SK-N-DZ (cell line): ENCODE measurements around the gene ALG1L2.
"Not testable (repeated sequence)": the region's sequence is repeated elsewhere in the genome, so short reads cannot be mapped to it uniquely, and the experiment has no call there.

Source experiments
- DNase-seq: peaks from one replicate; pipeline ENCODE4 v3.0.0-alpha.2; 2015; ENCODE audit warnings: low spot score

Gene ALG1L2

GRCh38 chr3:130093741-130094391 is 12.2 kb downstream of the ALG1L2 start:
- DNase-seq: peak; percentile 43

DNA sequence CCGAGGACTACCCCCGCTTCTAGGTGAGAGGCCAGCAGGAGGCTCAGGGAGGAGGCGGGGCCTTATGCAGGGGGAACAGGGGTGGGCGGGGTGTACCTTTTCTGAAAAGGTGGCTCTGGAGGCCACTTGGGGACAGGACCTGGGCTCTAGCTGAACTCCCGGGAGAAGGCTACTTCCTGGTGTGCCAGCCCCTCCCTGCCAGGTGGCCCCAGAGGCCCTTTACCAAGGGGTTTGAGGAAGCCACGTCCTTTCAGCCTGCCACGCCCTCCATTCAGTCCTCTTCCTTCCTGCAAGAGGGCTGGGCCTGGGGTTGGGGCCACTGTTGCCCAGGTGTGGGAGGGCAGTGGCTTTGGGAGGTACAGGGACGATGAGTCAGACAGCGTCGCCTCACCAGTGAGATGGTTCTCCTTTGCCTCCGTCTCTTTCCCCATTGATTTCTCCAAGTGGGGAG is 12.9 kb downstream of the ALG1L2 start:
- not testable (repeated sequence) for DNase-seq

- DNase-seq: not testable (repeated sequence)
Observed at GRCh38 chr3:130095858-130096257, 14.2 kb downstream of the ALG1L2 start.

GRCh38 chr3:130097096-130097495 is 15.5 kb downstream of the ALG1L2 start:
- not testable (repeated sequence) for DNase-seq

GRCh38 chr3:130097690-130098638 is 16.3 kb downstream of the ALG1L2 start:
- not testable (repeated sequence) for DNase-seq

- not testable (repeated sequence) for DNase-seq
Observed at GRCh38 chr3:130098639-130099385, 17.2 kb downstream of the ALG1L2 start.

DNA sequence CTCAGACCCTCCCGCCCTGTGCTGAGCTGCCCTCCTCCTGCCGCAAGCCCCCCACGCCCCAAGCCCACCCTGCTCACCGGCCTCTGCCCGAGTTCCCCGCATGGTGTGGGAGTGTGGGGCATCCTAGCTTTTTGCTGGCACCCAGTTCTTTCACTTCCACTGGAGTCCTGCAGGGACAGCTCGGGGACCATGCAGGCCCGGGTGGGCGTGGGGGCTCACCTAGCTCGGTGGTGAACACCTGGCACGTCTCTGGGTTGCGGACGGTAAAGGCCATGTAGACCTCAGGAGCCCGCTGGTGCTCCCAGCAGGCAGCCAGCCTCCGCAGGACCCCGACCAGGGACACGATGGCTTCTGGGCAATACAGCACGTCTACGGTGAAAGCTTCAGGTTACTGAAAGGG is 20.9 kb downstream of the ALG1L2 start:
- DNase-seq: not testable (repeated sequence)

DNA sequence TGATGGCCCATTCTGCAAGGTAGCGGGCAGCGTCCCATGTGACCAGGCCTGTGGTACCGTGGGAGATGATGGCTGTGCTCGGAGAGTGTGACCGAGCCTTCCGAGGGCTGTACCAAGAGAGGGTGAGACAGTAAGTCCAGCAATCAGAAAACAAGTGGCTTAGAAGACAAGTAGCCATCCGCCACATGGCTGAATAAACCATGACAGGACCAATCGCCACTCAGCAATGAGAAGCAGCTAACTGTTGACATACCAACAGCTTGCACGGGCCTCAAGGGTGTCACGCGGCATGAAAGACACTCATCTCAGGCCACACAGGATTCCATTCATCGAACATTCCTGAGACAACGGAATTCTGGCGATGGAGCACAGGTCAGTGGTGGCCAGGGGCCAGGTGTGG is 22.6 kb downstream of the ALG1L2 start:
- DNase-seq: not testable (repeated sequence)

- DNase-seq: not testable (repeated sequence)
Observed at GRCh38 chr3:130107333-130107995, 25.8 kb downstream of the ALG1L2 start.

DNA sequence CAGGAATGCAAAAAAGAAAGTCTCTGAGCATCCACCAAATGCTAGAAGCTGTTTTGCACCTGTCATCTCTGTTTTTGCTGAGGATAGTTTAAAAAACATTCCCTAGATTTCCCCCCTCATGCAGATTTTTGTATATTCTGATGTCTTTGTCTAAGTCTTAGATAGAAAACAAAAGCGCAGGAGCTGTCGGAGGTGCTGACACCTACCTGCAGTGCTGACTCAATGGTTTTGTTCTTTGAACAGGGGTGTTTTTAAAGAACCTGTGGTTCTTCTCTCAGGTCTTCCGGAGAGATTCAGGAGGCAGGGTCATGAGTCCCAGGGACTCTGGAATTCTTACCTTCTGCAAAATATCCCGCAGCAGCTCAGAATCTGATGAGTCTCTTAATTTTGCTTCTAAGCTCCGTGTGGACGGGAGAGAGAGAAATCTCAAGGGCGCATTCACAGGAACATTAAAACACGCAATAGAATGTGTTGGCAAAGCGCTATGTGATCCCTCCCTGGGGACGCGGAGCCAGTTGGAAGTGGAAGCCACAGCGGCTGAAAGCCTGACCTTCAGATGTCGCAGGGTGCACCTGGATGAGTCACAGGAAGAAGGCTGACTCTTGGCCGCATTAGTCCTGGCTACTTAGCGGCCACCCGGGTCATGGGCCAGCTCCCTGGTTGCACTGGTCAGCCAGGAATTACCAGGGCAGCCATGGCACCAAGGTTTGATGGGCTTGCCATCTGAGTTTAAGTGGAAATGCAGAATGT is 27.4 kb downstream of the ALG1L2 start:
- not testable (repeated sequence) for DNase-seq

- DNase-seq: peak; percentile 51
Observed at GRCh38 chr3:130110386-130111169, 28.9 kb downstream of the ALG1L2 start.

- peak; percentile 96 for DNase-seq
Observed at GRCh38 chr3:130111185-130111864, 29.7 kb downstream of the ALG1L2 start.

DNA sequence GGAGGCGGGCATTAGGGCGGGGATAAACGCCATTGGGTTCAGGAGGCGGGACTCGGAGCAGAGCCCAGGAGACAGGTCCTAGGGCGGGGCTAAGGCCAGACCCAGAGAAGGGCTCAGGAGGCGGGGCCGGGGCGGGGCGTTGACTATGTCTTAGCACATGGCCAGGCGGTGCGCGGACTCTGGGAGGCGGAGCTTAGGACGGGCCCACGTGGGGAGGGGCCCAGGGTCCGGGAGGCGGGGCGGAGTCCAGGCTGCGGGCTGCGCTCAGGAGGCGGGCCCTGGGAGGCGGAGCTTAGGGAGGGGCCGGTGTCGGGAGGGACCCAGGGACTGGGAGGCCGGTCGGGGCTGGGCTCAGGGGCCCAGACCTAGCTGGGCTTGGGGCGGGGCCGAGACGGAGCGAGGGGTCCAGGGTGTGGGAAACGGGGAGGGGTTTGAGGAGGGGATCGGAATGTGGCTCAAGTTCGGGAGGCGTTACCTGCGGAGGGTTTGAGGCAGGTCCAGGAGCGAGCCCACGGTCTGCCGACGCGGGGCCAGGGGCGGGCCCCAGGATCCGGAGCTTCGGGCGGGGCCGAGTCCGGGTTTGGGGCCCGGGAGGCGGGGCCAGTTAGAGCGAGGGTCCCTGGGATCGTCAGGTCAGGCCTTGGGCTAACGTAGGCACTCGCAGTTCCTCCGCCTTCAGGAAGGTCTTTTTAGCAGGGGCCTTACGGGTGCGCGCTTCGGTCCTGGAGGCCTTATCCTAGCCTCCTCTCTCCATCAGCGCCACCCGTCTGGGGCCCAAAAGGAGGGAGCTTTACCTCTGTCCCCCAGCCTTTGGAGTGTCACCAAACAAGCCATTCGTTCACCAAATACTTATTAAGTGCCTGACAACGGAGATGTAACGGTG is 30.5 kb downstream of the ALG1L2 start:
- peak; percentile 94 for DNase-seq

- DNase-seq: not testable (repeated sequence)
Observed at GRCh38 chr3:130112748-130113073, 31.1 kb downstream of the ALG1L2 start.

GRCh38 chr3:130115400-130115799 is 33.8 kb downstream of the ALG1L2 start:
- not testable (repeated sequence) for DNase-seq

- no peak for DNase-seq
Observed at GRCh38 chr3:130117933-130118332, 36.3 kb downstream of the ALG1L2 start.

DNA sequence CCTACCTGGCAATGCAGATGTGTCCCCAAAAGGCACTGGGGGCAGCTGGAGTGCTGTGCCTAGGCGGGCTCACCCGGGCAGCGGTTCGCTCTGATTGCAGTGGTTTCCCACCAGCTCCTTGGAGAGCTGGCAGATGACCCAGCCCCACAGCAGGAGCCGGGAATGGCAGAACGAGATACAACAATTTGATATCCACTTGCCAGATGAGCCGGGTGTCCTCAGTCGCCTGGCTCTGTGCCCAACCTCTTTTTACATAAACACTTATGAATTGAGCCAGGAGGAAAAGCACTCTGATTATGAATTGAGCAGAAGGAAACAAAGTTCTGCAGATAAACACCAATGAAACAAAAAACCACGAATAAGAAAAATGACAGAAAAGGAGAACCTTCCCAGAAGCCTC is 38.2 kb downstream of the ALG1L2 start:
- DNase-seq: not testable (repeated sequence)

GRCh38 chr3:130120291-130120690 is 38.7 kb downstream of the ALG1L2 start:
- DNase-seq: not testable (repeated sequence)
